NK-92 (cell line): ENCODE measurements around the gene MCUB.
"Not testable (repeated sequence)": the region's sequence is repeated elsewhere in the genome, so short reads cannot be mapped to it uniquely, and the experiment has no call there.

Experiments used
- DNase-seq: peaks from one replicate; lab custom pipeline; 2025; ENCODE audit not compliant: unreplicated experiment; lab: John Stamatoyannopoulos, UW

MCUB gene

DNA sequence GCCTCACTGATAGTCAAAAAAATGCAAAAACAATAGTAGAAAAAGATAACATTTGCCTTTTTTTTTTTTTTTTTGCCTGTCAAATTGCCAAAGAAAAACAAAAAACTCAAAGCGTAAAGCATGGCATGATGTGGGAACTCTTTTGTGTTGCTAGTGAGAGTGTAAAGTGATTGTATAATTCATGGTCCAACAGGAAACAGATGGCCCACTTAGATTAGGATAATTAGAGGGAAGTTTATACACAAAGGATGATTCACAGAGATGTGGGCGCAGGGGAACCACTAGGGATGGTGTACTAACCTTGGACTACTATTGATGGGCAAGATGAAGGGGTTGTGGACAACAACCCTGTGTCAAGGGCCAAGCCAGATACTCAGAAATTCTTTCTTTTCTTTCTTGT lies 16.4 kb downstream of the MCUB start:
- no peak for DNase-seq

DNA sequence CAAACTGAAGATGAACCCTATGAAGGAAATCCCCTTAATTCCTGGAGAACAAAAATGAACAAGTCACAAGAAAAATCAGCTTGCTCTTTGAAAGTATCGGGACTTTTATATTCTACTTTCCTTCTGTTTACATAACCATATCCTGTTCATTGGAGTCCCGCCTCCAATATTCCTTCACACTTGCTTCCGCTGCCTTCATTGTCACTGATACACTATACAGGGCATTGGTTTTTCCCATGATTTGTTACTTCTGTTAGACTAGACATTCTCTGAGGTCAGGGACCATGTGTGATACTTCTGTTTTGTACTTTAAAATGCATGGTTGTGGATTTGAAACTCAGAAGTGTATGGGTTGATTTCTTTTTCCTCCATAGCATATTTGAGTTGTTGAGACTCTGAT lies 18.8 kb downstream of the MCUB start:
- DNase-seq: no peak

DNA sequence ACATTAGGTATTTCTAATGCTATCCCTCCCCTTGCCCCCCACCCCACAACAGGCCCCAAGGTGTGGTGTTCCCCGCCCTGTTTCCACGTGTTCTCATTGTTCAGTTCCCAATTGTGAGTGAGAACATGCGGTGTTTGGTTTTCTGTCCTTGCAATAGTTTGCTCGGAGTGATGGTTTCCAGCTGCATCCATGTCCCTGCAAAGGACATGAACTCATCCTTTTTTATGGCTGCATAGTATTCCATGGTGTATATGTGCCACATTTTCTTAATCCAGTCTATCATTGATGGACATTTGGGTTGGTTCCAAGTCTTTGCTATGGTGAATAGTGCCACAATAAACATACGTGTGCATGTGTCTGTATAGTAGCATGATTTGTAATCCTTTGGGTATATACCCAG lies 20.0 kb downstream of the MCUB start:
- not testable (repeated sequence) for DNase-seq

DNA sequence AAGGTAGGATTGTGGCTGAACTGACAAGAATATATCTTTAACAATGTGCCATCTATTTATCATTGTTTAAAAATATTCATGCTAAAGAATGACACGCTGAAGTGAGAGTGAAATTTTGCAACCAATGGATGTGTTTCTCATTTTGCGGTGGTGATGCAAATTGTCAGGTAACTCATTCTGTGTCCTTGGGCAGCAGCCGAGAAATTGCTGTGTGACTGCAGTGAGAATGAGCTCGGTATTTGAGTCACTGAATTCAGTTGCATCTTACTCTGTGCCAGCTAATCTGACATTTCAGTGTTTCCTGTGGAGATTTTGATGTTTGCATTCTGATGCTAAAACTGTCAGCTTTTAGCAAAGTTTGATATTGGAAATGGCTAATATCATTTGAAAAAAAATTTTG lies 28.1 kb downstream of the MCUB start:
- DNase-seq: no peak

DNA sequence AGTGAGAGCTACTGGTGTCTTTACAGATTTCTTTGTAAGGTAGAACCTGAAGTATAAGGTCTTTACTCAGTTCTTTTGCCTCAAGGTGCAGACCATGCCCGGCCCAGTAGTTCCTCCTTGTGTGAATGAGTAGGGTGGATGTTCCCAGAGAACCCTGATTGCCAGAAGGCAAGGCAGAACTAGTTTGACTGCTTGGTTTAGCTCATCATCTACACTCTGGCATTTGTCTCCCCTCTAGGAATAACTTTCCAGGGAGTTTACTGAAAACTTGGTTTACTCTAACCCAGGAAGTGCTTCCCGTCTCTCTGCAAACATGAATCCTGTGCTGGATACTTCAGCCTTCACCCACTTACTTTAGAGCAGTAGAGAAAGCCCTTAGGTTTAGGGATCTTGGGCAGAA lies 29.1 kb downstream of the MCUB start:
- DNase-seq: no peak

DNA sequence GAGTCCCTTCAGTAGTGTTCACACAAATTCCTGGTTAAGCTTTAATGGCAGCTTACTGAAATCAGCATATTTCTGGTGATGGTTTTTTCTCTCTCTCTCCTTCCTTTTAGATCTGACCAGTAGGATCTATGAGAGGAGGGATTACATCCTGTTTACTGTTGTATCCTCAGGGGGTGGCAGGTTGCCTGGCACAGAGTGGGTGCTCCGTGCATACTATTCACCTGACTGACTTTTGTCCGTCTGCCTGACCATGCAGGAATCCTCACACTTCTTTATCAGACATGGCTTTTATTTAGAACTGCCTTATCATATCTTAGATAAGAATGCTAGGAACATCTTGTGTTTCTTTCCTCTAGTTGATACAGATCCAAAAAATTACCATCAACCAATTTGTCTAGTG lies 29.6 kb downstream of the MCUB start:
- no peak for DNase-seq

DNA sequence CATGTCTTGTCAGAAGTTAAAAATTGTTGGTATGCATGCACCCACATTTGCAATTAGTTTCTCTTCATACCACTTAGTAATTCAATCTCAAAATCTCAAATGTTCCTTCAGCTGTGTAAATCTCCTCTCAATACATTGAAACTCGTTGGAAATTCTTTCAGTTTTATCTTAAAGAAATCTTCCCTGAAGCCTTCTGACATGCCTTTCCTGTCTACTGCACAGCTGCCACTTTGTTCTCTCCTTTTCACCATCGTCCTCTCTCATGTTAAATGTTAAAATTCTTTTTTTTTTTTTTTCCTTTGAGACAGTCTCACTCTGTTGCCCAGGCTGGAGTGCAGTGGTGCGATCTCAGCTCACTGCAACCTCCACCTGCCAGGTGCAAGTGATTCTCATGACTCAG lies 30.9 kb downstream of the MCUB start:
- DNase-seq: no peak

DNA sequence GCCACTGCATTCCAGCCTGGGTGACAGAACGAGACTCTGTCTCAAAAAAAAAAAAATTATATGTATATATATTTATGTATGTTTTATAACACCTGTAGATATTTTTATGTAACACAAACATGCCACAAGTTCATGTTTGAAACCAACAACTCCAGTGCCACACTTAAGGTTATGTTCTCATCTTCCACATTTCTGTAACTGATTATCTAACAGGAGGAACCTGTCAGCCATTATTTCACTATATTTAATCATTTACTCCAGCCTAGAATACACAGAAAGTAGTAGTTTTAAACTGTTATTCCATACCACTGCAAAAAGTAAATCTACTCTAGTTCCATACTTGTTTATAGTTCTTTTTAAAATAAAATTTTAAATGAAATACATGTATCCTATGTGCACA lies 32.3 kb downstream of the MCUB start:
- DNase-seq: no peak

DNA sequence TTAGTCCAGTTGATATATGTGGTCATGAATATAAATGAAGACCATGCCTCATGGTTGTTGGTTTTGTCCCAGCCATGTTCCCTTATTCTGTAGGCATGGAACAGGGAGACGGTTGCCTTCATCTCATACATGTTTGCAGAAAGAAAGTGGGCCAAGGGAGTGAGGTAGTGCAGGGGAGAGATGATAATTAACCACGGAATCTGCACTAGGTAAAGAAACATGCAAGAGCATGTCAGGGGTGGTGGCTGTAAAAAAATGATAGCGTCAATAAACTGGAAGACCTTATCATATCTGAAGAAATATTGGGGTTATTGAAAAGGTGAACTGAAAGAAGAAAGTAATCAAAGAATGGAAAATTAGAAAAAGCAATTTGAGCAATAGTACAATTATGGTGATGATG lies 35.1 kb downstream of the MCUB start:
- not testable (repeated sequence) for DNase-seq

DNA sequence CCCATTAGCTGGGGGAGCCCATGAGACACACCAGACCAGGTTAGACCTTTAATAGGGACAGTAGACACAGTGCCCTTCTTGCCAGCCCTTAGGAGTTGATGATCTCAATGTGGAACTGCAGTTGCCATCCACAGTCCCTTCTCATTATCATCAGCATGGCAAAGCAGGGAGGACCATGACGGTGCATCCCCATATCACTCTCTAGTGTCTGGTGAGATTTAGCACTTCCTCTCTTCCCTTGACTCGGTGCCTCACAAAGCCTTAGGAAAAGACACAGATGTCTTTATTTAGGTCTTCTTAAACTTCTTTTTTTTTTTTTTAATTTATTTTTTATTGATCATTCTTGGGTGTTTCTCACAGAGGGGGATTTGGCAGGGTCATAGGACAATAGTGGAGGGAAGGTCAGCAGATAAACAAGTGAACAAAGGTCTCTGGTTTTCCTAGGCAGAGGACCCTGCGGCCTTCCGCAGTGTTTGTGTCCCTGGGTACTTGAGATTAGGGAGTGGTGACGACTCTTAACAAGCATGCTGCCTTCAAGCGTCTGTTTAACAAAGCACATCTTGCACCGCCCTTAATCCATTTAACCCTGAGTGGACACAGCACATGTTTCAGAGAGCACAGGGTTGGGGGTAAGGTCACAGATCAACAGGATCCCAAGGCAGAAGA lies 36.5 kb downstream of the MCUB start:
- not testable (repeated sequence) for DNase-seq

DNA sequence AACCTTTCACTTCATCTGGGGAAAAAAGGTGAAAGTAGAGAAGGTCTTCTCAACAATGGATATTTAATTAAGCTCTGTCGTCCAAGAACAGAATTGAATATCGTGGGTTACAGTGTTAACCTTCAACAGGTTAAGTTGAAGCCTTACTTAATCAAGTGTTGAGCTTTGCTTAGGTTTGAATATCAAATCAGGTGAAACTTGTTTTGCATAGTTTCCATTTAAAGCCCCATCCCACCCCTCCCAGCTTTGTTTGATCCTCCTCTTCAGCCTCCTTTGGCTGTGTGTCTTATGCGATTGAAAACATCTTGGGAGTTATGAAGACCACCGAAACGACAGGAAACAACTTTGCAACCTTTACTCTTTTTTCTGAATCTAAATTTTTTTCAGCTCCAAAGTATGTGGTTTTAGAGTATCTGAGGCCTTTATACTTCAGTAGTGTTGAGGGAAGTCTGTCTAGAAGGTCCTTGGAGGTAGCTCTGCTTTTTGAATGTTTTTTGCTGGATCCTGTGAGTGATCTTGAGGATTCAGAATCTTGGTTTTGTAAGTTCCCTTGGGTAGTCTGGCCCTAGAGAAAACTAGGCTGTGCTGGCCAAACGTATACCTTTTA lies 39.1 kb downstream of the MCUB start:
- no peak for DNase-seq

DNA sequence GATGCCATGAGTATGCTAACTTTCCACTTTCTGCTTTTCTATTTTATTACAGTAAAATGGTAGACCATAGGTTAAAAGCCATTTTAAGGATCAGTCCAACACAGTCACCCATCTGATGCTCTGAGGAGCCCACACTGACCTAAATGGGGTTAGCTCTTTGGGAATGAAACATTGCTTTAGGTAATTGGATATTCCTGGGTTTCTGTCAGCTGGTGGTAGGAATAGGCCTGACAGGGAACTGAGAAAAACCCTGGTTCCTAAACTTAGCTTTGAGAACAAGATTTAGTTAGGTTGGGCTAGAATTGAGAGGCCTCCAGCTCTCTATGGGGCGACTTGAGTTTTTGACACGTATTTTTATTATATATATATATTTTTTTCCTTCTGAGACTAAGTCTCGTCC lies 40.4 kb downstream of the MCUB start:
- DNase-seq: no peak

DNA sequence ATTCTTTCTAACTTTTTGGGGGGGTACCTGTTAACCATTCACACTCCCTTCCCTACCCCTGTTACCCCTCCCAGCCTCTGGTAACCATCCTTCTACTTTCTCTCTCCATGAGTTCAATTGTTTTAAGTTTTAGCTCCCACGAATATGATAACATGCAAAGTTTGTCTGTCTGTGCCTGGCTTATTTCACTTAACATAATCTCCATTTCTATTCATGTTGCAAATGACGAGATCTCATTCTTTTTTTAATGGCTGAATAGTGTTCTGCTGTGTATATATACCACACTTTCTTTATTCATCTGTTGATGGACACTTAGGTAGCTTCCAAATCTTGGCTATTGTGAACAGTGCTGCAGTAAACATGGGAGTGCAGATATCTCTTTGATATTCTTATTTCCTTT lies 41.3 kb downstream of the MCUB start:
- DNase-seq: no peak

DNA sequence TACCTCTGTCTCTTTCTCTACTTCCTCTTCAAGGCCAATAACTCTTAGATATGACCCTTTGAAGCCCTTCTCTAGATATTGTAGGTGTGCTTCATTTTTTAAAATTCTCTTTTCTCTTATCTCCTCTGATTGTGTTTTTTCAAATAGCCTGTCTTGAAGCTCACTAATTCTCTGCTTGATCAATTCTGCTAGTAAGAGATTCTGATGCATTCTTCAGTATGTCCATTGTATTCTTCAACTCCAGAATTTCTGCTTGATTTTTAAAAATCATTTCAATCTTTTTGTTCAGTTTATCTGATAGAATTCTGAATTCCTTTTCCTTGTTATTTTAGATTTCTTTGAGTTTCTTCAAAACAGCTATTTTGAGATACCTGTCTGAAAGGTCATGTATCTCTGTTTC lies 47.9 kb downstream of the MCUB start:
- no peak for DNase-seq

DNA sequence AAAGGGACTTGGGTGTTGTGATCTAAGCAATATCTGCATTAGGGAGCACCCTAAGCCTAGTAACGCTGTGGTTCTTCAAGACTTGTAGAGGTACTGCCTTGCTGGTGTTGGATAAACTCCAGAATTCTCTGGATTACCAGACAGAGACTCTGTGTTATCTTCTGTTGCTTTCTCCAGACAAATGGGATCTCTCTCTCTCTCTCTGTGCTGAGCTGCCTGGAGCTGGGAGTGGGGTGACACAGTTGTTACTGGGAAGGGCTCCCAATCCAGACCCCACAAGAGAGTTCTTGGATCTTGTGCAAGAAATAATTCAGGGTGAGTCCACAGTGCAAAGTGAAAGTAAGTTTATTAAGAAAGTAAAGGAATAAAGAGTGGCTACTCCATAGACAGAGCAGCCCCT lies 48.8 kb downstream of the MCUB start:
- no peak for DNase-seq

DNA sequence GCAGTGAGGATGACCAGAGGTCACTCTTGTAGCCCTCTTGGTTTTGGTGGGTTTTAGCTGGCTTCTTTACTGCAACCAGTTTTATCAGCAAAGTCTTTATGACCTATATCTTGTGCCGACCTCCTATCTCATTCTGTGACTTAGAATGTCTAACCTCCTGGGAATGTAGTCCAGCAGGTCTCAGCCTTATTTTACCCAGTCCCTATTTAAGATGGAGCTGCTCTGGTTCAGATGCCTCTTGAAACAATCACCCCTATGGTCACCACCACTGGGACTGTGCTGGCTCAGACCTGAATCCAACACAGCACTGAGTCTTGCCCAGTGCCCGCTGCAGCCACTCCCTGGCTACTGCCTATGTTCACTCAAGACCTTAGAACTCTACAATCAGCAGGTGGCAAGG lies 49.4 kb downstream of the MCUB start:
- DNase-seq: no peak

DNA sequence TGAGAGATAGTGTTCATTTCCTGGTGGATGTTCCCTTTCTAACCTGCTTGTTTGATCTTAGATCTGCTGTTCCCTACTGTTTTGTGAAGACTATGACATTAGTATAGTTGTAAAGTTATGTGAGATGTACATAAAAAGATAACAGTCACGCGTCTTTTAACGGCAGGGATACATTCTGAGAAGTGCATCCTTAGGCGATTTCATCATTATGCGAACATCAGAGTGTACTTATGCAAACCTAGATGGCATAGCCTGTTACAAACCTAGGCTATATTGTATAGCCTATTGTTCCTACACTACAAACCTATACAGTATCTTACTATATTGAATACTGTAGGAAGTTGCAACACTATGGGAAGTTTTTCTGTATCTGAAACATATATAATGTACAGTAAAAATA lies 50.4 kb downstream of the MCUB start:
- no peak for DNase-seq

DNA sequence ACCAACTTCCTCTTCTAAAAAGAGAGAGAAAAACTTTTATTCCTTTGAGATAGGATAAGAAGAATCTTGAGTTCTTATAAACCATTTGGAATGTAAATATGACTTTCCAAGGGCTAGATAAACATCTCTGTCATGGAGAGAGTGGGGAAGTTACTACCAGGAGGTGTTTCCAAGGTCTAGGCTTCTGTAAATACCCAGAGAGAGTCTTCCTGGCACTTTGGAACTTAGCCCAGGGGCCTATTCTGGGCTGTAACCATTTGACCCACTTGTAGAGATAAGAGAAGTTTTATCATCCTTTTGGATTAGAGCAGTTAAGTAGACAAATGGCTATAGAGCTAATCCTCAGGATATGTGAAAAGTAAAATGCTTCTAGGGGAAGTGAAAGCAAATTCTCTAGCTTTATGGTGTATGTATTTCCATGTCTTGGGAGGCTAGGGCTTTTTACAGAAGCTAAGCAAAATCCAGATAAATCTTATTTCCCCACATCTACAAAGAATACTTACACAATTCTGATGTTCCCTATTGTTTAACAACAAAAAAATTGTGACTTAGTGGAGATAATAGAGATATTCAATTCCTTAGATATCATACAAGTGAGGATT lies 51.1 kb downstream of the MCUB start:
- no peak for DNase-seq

DNA sequence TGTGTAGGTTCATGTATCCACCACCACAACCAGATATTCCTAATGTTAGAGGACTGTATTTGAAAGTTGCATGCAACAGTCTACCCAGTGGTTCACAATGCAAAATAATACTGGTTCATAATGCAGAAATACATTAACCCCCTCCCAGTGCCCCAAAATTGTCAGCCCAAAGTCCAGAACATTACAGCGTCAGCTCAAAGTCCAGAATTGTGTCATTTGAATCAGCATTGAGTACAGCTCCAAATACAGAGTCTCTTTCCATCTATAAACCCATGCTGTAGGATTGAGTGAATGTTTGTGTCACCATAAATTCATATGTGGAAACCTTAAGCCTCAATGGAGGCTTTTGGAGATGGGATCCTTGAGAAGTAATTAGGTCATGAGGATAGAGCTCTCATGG lies 54.0 kb downstream of the MCUB start:
- no peak for DNase-seq

DNA sequence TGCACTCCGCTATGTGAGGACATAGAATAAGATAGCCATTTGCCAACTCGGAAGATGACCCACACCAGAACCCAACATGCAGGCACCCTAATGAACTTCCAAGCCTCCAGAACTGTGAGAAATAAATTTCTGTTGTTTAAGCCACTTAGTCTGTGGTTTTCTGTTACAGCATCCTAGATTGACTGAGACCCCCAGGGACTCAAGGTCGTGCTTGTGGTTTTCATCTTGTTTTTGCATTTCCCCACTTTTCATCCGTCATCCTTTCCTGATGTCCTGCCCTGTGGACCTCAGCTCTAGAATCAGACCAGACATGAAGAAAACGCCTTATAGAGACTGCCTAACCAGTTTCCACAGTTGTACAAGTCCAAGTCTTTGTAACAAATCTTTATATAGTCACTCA lies 54.4 kb downstream of the MCUB start:
- DNase-seq: no peak

DNA sequence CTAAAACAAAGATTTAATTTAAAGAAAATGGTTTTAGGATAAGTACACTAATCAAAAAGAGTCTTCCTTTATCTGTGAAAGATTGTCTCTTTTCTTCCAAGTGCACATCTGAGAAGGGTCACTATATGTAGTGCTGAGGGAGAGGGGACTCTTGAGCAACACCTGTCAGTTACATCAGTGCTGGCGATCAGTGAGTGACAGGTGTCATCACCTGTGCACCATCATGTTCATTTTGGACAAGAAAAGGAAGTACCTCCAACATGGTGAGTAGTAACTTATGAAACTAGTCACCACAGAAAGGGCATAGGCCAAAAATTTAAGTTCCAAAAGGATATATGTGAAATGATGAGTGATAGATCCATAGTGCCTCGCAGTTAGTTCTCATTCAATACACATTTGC lies 55.7 kb downstream of the MCUB start:
- no peak for DNase-seq

DNA sequence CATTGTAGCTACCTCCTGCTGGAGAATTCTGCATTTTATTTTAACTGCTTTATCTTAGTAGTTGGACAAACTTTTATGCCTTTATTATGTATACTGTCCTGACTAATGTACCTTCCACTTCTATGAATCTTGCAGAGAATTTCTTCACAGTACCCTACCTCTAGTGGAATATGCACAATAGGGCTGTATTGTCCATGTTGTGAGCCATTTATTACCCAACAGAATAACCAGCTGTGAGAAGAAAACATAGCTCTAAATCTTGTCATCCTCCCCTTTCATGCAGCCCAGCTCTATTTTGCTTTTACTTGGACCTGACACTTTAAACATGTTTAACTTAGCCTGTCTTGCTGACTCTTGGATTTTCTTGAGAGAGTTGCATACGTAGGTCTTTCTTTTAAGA lies 56.2 kb downstream of the MCUB start:
- DNase-seq: no peak

DNA sequence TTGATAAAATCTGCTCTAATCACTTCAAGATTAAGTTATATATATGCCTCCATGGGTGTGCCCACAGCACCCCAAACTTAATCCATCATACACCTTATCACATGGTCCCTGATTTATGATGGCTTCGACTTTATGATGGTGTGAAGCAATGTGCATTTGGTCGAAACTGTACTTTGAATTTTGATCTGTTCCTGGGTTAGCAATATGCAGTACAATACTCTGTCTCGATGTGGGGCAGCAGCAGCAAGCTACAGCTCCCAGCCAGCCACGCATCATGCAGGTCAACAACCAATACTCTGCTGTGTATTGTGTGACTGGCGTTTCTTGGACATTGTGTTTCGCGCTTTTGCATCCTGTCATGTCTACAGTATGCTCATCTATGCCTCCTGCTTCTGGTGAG lies 62.6 kb downstream of the MCUB start:
- no peak for DNase-seq
